ENCODE data around the gene UCHL1.

DNA sequence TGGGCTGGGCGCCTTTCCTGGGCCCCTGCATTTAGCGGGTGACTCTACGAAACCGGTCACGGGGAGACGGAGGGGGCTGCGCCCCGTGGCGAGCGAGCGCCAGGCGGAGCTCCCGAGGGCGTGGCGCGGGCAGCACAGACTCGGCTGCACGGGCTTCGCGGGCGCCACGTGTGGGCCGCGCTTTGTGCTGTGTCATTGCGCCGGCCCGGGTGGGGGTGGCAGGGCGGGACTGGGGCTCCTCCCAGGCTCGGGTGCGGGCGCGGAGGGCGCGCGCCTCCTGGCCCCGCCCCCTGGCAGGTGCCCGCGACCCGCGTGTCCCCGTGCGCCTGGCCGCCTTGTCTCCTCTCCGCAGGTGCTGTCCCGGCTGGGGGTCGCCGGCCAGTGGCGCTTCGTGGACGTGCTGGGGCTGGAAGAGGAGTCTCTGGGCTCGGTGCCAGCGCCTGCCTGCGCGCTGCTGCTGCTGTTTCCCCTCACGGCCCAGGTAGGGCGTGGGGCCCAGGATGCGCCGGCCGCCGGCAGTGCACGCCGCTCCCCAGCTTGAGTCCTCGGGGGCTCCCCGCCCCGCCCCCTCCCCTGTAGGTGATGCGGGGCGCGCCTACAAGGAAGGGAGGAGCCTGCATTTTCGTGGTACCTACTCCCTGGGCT is 651 bp downstream of the UCHL1 start:
- TF ChIP-seq REST (IDR thresholded peaks at IDR 0.05; ENCODE audit: insufficient read depth in 1 of 2, low read depth in 2 of 2, low read length in 2 of 2): no peak
- TF ChIP-seq POLR2AphosphoS5 (IDR thresholded peaks at IDR 0.05; ENCODE audit: low read depth, low read length): no peak
- TF ChIP-seq TAF1 (IDR thresholded peaks at IDR 0.05; ENCODE audit: borderline replicate concordance, insufficient read depth, low read length): no peak

Data from PFSK-1 (cell line).